Activated effector memory CD4-positive, alpha-beta T cell treated with anti-CD3 and anti-CD28 coated beads, Interleukin-2, amount 50 U/mL, for 16 hours (primary cell): ENCODE measurements around the gene BABAM2.

Experiments used
- DNase-seq: peaks from one replicate; pipeline ENCODE4 v3.0.0-alpha.2; 2020

BABAM2 gene

DNA sequence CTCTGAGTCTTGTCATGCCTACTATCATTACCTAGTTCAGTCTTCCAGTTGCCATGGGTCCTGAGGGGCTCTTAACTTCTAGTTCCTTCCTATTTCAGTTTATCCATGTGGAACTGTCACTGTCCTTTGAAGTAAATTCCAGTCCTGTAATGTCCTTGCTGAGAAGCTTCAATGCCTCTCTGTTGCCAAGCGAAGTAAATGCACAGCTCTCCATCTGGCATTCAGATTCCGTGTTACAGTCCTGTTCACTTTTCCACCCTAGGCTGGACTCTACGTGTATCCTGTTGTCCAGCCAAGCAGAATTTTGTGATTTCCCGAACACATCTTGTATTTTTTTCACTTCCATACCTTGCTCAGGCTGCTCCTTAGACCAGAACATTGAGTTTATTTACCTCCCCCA is 245.3 kb downstream of the BABAM2 start:
- DNase-seq: no peak

DNA sequence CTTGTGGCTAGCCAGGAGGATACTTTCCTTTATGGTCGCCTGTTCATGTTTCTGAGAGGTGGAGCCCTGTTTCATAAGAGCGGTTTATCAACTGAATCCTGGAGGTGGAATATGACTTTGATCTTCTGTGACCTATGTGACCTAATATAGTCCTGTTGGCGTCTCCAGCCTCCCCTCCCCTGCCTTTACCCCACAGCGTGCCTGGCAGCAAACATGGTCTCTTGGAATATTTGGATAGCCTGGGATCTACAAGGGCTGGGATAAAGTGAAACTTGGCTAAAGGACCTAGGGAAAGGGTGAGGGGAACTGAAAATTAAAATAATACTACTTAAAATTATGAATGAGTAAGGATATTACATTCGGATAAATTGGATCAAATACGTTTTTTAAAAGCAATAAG is 246.0 kb downstream of the BABAM2 start:
- DNase-seq: no peak

DNA sequence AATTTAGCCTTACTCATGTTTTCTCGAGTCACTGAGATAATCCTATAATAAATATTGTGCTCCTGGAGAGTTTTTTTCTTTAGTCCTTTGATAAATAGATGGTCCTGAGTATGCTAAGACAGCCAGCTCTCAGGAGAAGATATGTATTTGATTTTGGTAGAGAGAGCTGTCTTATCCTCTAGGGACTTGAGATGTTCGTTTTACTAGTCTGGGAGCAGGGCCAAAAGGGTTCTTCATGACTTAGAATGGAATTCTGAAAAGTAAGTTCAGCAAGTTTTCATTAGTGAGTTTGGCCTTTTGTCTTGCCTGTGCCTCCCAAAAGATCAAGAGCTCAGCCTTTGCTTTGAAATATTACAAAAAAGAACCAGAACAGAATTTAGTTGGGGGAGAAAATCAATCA is 246.7 kb downstream of the BABAM2 start:
- no peak for DNase-seq

DNA sequence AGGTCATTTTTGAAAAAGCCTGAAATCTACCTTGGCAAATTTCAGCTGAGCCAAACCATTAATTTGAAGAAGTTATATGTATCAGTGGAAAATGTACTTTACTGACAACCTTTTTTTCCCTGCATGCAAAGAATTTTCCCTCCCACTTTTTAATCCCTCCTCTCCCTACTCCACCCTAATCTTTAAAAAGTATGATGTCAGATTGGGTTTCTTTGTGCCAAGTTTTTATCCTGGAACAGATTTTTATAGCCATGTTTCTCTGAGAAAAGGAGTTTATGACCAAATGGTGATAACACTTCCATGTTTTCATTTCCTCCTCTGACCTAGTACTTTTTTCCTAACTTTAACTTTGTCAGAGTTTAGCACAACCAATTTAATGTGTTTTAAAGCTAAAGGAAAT is 251.9 kb downstream of the BABAM2 start:
- no peak for DNase-seq

DNA sequence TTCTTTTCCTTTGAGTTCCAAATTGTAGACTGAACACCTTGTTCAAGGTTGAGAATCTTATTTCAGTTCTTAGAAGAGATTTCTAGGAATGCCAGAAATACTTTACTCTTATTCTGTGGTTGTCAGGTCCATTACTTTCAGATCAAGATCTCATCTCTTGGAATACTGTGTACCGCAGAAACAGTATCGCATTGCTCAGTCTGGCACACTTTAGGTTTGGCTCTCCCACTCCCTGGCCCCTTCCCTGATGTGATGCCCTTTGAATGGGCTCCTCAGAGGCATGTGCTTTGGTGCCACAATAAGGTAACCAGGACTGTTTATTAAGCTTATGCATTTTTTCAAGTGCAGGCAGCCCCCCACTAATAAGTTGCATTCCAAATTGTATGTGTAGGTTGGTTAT is 257.5 kb downstream of the BABAM2 start:
- no peak for DNase-seq

DNA sequence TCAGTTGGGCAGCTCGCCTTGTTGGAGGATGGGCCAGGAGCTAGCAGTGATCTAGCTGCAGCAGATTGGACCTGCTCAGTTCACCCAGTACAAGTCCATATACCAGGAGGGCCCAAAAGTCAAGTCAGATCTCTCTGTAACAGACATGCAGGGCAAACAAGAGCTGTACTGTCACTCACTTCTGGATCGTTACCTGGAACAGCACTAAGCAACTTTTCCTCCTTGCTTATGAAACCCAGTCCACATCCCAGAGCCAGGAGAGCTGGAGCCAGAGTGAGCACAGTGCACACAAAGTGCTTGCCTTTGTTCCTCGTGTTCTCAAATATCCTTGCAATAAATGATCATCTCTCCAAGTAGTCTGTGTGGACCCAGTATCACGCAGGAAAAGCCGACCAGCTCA is 258.0 kb downstream of the BABAM2 start:
- DNase-seq: no peak

DNA sequence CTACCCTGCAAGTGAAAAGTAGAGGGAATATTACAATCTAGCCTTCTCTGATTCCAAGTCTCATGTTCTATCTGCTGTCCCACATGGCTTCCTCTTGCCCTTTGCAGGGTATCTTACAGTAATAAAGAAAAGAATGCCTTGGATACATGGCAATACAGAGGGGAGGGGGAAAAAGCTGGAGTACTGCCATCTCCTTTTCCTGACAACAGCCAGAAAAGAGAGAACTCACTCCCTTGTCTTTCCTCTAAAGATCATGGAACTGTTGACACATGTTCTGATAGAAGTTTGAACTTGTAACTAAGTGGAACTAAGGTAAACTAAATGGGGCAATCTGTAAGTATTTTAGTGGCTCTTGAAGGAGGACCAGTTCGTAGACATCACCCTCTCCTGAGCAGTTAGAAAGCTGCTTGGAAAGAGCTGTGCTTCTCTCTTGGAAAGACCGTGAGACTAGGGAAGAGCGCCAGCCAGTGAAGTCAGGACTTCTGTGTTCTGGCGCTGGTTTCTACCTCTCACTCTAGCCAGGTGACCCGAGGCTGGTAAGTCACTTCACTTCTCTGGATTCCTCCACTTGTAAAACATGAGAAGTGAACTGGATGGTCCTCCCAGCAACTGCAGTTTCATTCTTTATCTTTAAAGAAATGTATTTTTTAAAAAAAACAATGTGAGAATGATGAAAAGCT is 259.8 kb downstream of the BABAM2 start:
- DNase-seq: no peak

DNA sequence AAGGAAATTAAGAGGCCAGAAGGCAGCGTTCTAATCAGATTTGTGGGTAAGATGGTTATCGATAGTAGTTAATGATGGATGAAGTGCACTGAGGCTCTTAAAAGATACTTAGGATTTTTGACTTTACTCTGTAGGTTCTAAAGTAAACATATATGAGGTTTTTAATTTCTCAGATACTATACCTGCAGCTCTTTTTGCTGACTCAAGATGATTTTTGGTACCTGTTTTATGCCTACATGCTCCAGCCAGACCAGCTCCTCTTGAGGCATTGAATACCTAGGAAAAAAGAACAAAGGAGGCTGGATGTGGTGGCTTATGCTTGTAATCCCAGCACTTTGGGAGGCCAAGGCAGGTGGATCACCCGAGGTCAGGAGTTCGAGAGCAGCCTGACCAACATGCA is 260.5 kb downstream of the BABAM2 start:
- no peak for DNase-seq

DNA sequence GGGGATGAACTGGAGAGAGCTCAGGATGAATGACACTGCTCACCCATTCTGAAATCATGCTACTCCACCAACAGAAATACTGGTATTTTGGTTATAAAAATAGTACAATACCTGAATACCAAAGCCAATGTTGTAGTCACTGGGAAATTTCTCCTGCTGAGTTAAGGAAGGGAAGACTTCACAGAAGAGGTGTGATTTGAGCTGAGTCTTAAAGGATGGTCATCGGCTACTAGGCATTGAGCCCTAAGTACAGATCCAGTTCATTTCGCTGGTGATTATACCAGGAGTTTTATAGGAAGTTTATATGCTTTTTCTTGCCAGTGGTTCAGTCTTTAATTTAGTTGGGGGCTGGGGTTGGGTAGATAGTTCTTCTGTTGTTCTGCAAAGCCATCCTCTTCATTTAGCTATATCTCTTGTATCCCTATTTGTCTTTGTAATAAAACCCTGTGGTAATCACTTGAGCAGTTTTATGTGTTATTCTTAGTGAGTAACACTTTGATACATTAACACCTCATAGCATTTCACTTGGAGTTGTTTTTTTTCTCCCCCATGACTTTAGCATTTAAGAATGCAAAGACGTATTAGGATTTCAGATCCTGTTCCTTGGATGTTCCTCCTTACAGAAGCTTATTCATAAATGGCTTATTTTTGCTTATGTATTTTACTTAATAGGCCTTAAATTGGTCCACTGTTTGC is 262.2 kb downstream of the BABAM2 start:
- no peak for DNase-seq

DNA sequence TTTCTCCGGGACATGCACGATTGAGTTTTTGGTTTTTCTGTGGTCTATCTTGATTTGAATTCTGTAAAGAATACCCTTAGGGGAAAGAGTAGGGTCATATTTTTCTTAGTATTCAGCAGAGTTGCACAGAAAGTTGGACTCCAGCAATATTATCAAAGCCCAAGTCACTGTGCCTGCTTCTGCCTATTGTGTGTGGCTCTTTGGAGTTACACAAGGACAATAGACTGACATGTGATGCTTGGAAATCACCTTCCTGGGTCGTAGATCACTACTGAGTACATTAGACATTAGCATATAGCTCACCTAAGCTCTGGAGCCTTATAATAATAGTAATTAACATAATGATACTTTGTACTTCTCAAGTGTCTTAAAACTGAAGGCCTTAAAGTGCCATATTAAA is 263.3 kb downstream of the BABAM2 start:
- DNase-seq: no peak

DNA sequence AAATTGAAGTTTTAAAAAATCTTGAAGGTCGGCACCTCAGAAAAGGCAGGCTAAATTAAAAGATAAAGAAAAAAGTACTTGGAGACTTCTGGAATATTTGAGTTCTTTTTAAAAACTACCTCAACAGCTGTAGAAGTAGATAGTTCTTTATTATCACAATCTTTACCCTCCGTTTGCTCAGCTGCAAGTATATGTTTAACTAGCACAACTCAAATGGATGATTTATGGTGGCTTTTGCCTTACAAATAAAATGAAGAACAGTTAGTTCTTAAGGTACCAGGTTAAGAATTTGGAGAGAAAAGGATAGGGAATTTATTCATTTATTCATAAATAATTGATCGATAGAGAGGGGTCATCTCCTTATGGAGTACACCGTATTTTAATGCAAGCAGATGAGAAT is 264.6 kb downstream of the BABAM2 start:
- DNase-seq: no peak

DNA sequence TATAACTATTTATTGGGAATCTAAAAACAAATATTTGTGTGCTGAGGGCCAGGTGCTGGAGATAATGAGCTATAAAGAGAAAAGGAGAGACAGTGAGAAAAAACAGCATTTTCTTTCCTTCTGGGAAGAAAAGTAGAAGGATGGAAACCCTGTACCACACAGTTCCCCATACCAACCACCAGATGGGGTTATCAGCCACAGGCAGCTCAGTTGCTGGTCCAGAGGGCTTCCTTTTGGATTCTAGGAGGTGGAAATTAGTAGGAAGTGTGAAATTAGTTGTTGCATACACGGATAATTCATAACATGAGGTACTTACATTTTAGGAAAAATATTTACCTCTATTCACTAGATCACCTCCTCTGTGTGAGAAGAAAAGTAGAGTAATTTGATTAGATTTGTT is 265.1 kb downstream of the BABAM2 start:
- no peak for DNase-seq

DNA sequence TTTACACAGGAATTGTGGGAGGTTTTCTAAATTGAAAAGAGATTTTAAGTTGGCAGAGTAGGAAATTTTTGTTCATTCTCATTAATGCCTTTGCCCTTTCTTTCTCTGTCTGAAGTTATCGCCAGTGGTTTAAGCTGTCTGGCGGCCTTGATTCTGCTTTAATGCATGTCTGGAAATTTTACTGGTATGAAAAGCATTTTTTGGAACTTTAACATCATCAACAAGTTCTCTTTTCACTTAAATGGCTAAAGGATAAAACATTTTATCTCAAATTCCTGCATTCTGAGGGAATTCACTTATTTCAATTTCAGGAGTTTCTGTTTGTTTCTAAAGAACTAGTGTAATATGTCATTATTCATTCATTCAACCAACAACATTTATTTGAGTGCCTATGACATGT is 268.3 kb downstream of the BABAM2 start:
- no peak for DNase-seq

DNA sequence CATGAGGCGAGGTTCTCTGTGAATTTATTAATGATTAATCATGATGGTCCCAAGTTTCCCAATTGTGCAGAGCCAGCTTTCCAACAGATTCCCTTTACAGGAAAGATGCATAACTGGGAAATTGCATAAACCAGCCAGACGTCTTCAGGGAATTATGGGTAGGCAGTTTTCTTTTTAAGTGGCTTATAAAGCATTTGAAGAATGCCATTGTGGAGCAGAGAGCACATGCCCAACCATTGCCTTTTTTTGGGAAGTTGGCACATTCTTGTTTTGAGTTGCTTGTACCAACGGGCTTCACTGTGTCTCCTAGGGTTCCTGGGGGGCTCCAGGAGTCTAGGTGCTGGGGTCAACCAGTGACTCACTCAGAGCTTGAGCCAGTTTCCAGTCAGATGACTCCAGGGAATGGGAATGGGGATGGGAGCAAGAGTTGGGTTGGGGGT is 270.5 kb downstream of the BABAM2 start:
- DNase-seq: no peak

DNA sequence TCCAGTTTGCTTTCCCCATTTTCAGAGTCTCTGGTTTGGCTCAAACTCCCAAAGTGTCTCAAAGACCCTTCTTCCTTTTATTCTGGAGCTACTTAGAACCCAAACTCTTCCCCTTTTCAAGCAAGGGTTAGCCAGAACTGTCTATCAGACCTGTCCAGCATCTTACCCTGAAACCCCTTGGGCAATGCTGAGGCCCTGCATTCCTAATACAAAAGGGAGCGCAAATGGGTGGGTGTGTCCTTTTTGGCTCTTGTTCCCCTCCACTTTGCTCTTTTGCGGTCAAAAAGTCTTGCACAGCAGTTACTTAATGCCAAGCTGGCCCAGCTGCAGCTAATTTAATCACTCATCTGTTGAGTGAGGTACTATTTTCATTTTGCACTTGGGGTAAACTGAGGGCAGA is 270.9 kb downstream of the BABAM2 start:
- no peak for DNase-seq

DNA sequence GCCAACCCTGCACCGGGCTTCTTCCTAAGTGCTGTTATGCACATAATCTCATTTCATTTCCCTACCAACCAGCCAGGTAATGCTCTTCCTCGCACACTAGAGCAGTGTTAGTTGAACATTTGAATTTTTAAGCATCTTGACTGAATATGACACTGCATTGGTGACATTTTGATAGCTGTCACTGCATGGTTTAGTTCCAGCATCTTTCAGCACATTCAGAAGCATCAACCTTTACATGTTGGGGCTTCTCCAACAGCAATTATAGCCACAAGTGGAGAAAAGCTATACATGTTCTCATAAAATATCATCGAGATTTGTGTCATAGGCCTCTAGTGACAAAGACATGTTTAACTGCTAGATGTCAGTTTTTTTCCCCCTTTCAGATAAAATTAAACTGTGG is 272.0 kb downstream of the BABAM2 start:
- no peak for DNase-seq

DNA sequence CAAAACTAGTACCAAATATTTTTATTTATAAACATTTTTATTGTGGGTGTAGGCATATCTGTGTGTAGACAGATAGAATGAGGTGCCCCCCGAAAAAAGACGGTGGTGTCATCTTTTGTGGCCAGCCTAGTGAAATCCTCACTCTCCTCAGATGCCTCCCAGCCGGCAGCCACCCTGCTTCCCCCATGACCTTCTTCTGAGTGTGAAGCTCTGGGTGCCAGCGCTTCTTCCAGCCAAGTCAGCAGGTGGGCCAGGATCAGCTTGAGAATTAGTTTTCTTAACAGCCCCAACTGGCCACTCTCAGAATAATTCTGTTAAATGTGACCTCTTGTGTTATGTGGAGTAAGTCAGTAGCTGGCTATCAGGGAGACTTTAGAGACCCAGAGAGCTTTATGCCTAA is 272.5 kb downstream of the BABAM2 start:
- DNase-seq: no peak

DNA sequence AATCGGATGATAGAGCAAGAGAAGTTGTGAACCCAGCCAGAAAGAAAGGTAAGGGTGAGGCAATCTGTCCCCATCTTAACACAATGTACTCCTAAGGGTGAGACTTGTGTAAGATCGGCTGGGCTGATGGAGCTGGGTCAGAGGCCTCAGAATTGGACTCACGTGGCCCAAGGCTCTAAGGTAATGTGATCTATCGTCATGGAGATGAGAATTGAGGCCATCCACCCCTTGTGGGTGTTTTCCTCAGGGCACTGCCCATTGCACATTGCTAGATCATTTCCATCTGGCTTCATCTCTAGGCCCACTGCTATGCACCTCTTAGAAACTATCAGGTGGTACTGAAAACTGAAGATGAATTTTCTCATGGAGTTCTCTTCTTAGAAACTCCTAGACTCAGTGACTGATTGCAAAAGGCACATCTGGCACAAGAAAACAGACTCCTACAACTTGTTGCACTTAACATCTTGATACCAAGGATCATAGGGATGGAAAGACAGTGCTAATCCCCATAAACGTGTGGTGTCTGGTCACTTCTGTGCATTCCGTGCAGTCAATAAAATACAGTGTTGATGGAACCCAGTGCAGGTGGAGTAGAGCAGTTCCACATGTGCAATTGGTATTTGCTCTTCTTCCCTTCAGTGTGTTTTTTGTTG is 273.2 kb downstream of the BABAM2 start:
- DNase-seq: no peak

DNA sequence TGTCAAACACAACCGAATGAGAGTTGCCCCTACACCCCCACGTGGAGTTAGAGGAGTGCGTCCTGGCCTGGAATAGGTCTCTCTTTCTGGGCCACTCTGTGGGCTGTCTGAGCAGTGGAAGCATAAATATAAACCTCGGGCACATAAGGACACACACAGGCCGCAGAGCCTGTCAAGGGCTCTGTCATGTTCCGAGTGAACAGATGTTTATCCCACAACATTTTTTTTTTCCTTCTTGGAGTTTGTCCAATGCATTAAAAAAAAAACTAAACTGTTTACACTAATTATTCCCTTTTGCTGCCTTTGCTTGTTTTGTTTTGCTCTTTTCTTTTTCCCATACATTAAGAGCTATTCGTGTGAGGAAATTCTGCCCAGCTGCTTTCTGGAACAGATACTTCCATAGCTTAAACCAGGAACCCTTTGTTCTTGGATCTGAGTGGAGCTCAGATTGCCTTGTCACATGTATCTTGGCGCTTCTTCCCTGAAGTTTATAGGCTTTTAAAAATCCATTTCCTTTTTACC is 273.8 kb downstream of the BABAM2 start:
- no peak for DNase-seq

DNA sequence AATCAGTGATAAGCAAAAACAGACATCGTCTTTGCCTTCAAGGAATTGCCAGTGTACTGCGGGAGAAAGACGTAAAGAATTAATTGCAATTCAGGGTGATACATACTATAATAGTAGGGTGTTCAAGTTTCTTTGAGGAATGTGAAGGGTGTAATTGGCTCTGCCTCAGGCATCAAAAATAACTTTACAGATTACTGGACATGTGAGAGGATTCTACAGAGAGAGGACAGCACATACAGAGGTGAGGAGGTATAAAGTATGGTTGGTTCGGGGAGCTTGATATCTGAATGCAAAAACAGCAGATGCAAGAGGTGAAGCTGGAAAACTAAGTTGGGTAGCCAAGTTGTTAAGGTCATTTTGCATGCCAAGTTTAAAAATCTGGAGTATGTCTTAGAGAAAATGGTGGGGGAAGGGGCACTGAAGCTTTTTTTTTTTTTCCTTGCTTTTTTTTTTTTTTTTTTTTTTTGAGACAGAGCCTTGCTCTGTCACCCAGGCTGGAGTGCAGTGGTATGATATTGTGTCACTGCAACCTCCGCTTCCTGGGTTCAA is 274.6 kb downstream of the BABAM2 start:
- DNase-seq: no peak

DNA sequence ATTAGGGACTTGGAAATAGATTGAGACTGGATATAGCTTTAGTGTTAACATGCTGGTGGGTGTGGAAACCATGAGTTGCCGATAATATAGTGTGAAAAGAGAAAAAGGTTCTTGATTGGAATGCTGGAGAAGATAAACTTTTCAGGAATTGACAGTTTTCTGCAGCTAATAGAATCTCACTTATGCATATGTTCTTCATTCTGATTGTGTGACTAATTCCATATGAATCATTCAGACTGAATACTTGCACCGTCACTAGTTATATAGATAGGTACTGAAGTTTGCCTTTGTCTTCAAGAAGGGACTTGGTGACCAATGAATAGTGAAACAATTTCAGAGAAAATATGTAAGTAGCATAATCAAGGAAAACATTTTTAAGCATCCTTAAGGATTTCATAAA is 276.4 kb downstream of the BABAM2 start:
- DNase-seq: no peak

DNA sequence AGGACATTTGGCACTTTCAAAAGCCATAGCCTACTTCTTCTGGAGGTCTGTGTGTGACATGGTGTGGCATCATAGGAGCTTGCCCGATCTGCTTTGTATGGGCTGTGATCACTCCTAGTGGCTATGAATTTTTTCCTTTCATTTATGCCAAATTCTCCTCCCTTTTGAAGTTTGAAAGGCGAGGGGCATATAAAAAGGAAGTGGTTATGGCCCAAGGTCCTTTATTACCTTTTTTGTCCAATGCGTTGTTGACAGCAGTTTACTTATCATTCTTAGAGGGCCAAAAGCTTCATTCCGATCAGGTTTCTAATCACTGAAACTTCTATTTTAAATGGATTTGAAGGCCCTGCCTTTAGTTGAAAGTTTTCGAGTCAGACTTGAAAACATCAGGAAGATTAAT is 277.8 kb downstream of the BABAM2 start:
- DNase-seq: no peak

DNA sequence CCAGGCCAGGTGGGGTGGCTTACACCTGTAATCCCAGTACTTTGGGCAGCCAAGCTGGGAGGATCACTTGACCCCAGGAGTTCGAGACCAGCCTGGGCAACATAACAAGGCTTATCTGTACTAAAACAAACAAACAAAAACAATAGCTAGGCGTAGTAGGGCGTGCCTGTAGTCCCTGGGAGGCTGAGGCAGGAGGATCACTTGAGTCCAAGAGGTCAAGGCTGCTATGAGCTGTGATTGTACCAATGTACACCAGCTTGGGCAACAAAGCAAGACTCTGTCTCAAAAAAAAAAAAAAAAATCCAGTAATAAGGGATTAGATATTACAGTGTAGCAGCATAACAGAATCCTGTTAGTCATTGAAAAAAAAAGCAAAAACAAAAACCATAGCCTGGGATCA is 279.0 kb downstream of the BABAM2 start:
- no peak for DNase-seq
